ENCODE data around the gene ANAPC13. TPM values are rescaled to one million over a fixed set of nuclear protein-coding genes. Genes with fewer than 3 reads are reported as not detected.

The ANAPC13 gene
- total RNA-seq, 1 experiment from 2014 or later, result 69.7 TPM

GRCh38 chr3:134471521-134472193 is 14.1 kb downstream of the ANAPC13 start:
- no peak for DNase-seq (ENCODE audit: low spot score)
- no peaks in the 10 kb centered on the region for H3K4me1 ChIP-seq (ENCODE audit: insufficient read depth, low read length, poor library complexity, severe bottlenecking)
- no peak for TF ChIP-seq CTCF (conservative IDR thresholded peaks at IDR 0.05; ENCODE audit: low read depth, low read length)
- TF ChIP-seq EZH2 (IDR thresholded peaks at IDR 0.05; ENCODE audit: borderline replicate concordance, low read depth, low read length, poor library complexity, severe bottlenecking), result no peak
- POLR2A ChIA-PET (ENCODE audit: low non-redundant PET), result no interaction called here
- CTCF ChIA-PET, result interaction anchor here (0.6 to 2.5 kb wide), 2 partner anchors 163 to 1737 kb away, joined by 6 to 16 read pairs; no protein-coding TSS in a partner anchor
- intact Hi-C loops (cut with micrococcal nuclease; ENCODE audit: unreplicated experiment), result loop anchor here (2.0 kb wide), 1 partner anchor 275 kb away; no protein-coding TSS in a partner anchor
- no TSS peak for BruUV-seq (replicated peaks)
- H3K36me3 ChIP-seq (ENCODE audit: insufficient read depth, low read length, poor library complexity, severe bottlenecking), result no peaks in the 10 kb centered on the region
- H3K27ac ChIP-seq (ENCODE audit: low read depth, low read length, poor library complexity, severe bottlenecking), result no peak overlapping the region
- H3K4me3 ChIP-seq (ENCODE audit: low read depth, low read length, poor library complexity, severe bottlenecking), result no peak overlapping the region
- H3K9me3 ChIP-seq (ENCODE audit: low read depth, low read length, poor library complexity, severe bottlenecking), result no peaks in the 10 kb centered on the region
- H3K27me3 ChIP-seq (replicated peaks; ENCODE audit: insufficient read depth, low read depth, low read length, poor library complexity), result no peaks in the 10 kb centered on the region

- BruUV-seq (replicated peaks), result no TSS peak
- H3K4me1 ChIP-seq (ENCODE audit: insufficient read depth, low read length, poor library complexity, severe bottlenecking), result no peaks in the 10 kb centered on the region
- no peaks in the 10 kb centered on the region for H3K36me3 ChIP-seq (ENCODE audit: insufficient read depth, low read length, poor library complexity, severe bottlenecking)
- H3K9me3 ChIP-seq (ENCODE audit: low read depth, low read length, poor library complexity, severe bottlenecking), result no peaks in the 10 kb centered on the region
- ChIA-PET CTCF (no interaction called here), POLR2A (ENCODE audit: low non-redundant PET) (no interaction called here)
- intact Hi-C loops (cut with micrococcal nuclease; ENCODE audit: unreplicated experiment), result no loop called here
- TF ChIP-seq CTCF (conservative IDR thresholded peaks at IDR 0.05; ENCODE audit: low read depth, low read length), result no peak
- no peak for TF ChIP-seq EZH2 (IDR thresholded peaks at IDR 0.05; ENCODE audit: borderline replicate concordance, low read depth, low read length, poor library complexity, severe bottlenecking)
- no peak overlapping the region for H3K4me3 ChIP-seq (ENCODE audit: low read depth, low read length, poor library complexity, severe bottlenecking)
- no peak for DNase-seq (ENCODE audit: low spot score)
- no peak overlapping the region for H3K27ac ChIP-seq (ENCODE audit: low read depth, low read length, poor library complexity, severe bottlenecking)
- no peaks in the 10 kb centered on the region for H3K27me3 ChIP-seq (replicated peaks; ENCODE audit: insufficient read depth, low read depth, low read length, poor library complexity)
Measured at GRCh38 chr3:134468519-134468918, 17.3 kb downstream of the ANAPC13 start.

- no peak overlapping the region for H3K4me3 ChIP-seq (ENCODE audit: low read depth, low read length, poor library complexity, severe bottlenecking)
- no peak for DNase-seq (ENCODE audit: low spot score)
- no peaks in the 10 kb centered on the region for H3K9me3 ChIP-seq (ENCODE audit: low read depth, low read length, poor library complexity, severe bottlenecking)
- no peaks in the 10 kb centered on the region for H3K27me3 ChIP-seq (replicated peaks; ENCODE audit: insufficient read depth, low read depth, low read length, poor library complexity)
- ChIA-PET POLR2A (ENCODE audit: low non-redundant PET) (no interaction called here), CTCF (no interaction called here)
- no peaks in the 10 kb centered on the region for H3K4me1 ChIP-seq (ENCODE audit: insufficient read depth, low read length, poor library complexity, severe bottlenecking)
- H3K27ac ChIP-seq (ENCODE audit: low read depth, low read length, poor library complexity, severe bottlenecking), result no peak overlapping the region
- H3K36me3 ChIP-seq (ENCODE audit: insufficient read depth, low read length, poor library complexity, severe bottlenecking), result no peaks in the 10 kb centered on the region
- intact Hi-C loops (cut with micrococcal nuclease; ENCODE audit: unreplicated experiment), result no loop called here
- TF ChIP-seq EZH2 (IDR thresholded peaks at IDR 0.05; ENCODE audit: borderline replicate concordance, low read depth, low read length, poor library complexity, severe bottlenecking) (no peak), CTCF (conservative IDR thresholded peaks at IDR 0.05; ENCODE audit: low read depth, low read length) (no peak)
- BruUV-seq (replicated peaks), result no TSS peak
Measured at GRCh38 chr3:134466331-134466730, 19.5 kb downstream of the ANAPC13 start.

All from A673 (cell line).